WERI-Rb-1 (cell line): Measurements from ENCODE around the gene ELAVL1.
"Not testable (repeated sequence)": the region's sequence is repeated elsewhere in the genome, so short reads cannot be mapped to it uniquely, and the experiment has no call there.

Experiments used
- DNase-seq: peaks from one replicate; pipeline ENCODE4 v3.0.0-alpha.2; 2020
- H3K27ac ChIP-seq: fragments of 250-450 bp; sonication (Bioruptor Pico); 2 replicates; pipeline ENCODE4 v1.5.1; 2020; ENCODE audit warnings: mild to moderate bottlenecking, moderate library complexity
- H3K27me3 ChIP-seq: fragments of 250-450 bp; sonication (Bioruptor Pico); 2 replicates; pipeline ENCODE4 v1.5.1; 2021; ENCODE audit warnings: mild to moderate bottlenecking, low read depth, moderate library complexity; ENCODE audit not compliant: insufficient read depth, severe bottlenecking
- H3K36me3 ChIP-seq: fragments of 250-450 bp; sonication (Bioruptor Pico); 2 replicates; pipeline ENCODE4 v1.5.1; 2020; ENCODE audit warnings: mild to moderate bottlenecking, moderate library complexity
- H3K4me3 ChIP-seq: 2 replicates; pipeline ENCODE4 v1.5.1; 2011; ENCODE audit warnings: low read depth, mild to moderate bottlenecking, control low read depth, low read length
- H3K9me3 ChIP-seq: fragments of 250-450 bp; sonication (Bioruptor Pico); 2 replicates; pipeline ENCODE4 v1.5.1; 2021; ENCODE audit warnings: mild to moderate bottlenecking, moderate library complexity; ENCODE audit not compliant: severe bottlenecking
- TF ChIP-seq, protein P1 (sequence below): IDR thresholded peaks from 2 replicates; pipeline ENCODE4 v1.5.1; 2011; ENCODE audit warnings: low read depth, mild to moderate bottlenecking, control low read depth, inconsistent platforms, low read length

ELAVL1 gene

GRCh38 chr19:7962644-7963268, 42.7 kb downstream of the ELAVL1 start:
- Histone ChIP-seq H3K36me3 (peaks cover 78% of the 10 kb centered on the region), H3K27me3 (no peaks in the 10 kb centered on the region), H3K4me3 (no peak overlapping the region), H3K9me3 (no peaks in the 10 kb centered on the region), H3K27ac (no peak overlapping the region)
- no peak for DNase-seq
- TF ChIP-seq, protein P1, sequence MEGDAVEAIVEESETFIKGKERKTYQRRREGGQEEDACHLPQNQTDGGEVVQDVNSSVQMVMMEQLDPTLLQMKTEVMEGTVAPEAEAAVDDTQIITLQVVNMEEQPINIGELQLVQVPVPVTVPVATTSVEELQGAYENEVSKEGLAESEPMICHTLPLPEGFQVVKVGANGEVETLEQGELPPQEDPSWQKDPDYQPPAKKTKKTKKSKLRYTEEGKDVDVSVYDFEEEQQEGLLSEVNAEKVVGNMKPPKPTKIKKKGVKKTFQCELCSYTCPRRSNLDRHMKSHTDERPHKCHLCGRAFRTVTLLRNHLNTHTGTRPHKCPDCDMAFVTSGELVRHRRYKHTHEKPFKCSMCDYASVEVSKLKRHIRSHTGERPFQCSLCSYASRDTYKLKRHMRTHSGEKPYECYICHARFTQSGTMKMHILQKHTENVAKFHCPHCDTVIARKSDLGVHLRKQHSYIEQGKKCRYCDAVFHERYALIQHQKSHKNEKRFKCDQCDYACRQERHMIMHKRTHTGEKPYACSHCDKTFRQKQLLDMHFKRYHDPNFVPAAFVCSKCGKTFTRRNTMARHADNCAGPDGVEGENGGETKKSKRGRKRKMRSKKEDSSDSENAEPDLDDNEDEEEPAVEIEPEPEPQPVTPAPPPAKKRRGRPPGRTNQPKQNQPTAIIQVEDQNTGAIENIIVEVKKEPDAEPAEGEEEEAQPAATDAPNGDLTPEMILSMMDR: no peak

GRCh38 chr19:7961920-7962626, 43.4 kb downstream of the ELAVL1 start:
- DNase-seq: no peak
- peaks cover 71% of the 10 kb centered on the region for H3K36me3 ChIP-seq
- TF ChIP-seq, protein P1: no peak

DNA sequence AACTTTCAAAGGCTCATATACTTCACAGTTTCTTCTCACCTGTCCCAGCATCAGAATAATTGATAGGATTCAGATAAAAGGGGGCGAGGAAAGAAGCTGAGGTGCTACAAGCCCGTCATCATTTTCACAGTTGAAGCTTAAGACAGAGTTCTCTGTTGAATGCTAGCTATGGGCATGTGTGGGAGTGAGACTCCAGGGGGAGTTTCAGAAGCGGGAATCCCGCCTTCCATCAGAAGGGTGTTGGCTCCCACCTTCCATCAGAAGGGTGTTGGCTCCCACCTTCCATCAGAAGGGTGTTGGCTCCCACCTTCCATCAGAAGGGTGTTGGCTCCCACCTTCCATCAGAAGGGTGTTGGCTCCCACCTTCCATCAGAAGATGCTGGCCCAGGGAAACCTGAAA, 44.4 kb downstream of the ELAVL1 start:
- H3K4me3 ChIP-seq, H3K27ac ChIP-seq, H3K27me3 ChIP-seq, H3K9me3 ChIP-seq, DNase-seq: not testable (repeated sequence)
- H3K36me3 ChIP-seq: peaks cover 63% of the 10 kb centered on the region

More at GRCh38 chr19:7961920-7962626, 43.4 kb downstream of the ELAVL1 start:
- Histone ChIP-seq H3K4me3 (no peak overlapping the region), H3K27ac (no peak overlapping the region), H3K27me3 (no peaks in the 10 kb centered on the region), H3K9me3 (no peaks in the 10 kb centered on the region)

DNA sequence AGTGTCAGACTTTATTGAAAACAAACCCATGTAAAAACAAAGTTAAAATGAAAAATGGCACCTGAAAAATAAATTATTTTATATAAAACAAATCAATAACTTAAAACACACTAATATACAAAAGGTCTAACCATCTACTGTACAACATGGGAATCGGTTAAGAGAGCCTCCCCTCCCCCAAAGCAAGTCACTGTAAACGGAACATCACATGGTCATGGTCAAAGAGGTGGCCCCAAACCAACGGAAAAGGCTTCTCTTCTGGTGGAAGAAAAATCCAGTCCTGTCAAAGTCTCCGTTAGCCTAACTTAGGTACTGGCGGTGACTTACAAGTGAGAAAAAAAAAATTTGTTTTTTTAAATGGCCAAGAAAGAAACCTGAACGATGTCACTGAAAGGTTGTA, 46.2 kb downstream of the ELAVL1 start:
- no peaks in the 10 kb centered on the region for H3K9me3 ChIP-seq
- peaks cover 44% of the 10 kb centered on the region for H3K36me3 ChIP-seq
- TF ChIP-seq, protein P1: no peak
- H3K27me3 ChIP-seq: no peaks in the 10 kb centered on the region
- DNase-seq: no peak
- H3K27ac ChIP-seq: no peak overlapping the region
- H3K4me3 ChIP-seq: no peak overlapping the region

DNA sequence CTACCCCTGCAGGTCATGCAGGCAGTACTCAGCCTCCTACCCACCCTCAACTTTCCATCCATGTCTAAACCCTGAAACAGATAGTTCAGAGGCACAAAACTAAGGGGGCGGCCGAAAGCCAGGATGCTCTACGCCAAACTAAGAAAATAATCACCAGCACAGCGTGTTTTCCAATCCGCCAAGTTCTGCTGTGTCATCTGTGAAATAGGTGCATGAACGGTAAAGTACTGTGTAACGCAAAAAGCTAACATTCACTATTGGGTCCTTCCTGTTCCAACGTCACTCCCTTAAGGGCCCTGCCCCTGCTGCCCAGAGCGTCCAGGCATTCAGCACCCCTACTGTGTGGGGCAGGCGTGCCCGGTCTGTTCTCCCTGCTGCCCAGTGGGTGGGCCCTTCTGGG, 49.7 kb downstream of the ELAVL1 start:
- H3K4me3 ChIP-seq: no peak overlapping the region
- H3K27me3 ChIP-seq: no peaks in the 10 kb centered on the region
- TF ChIP-seq, protein P1: no peak
- peaks cover 14% of the 10 kb centered on the region for H3K36me3 ChIP-seq
- DNase-seq: no peak
- H3K27ac ChIP-seq: no peak overlapping the region
- no peaks in the 10 kb centered on the region for H3K9me3 ChIP-seq

DNA sequence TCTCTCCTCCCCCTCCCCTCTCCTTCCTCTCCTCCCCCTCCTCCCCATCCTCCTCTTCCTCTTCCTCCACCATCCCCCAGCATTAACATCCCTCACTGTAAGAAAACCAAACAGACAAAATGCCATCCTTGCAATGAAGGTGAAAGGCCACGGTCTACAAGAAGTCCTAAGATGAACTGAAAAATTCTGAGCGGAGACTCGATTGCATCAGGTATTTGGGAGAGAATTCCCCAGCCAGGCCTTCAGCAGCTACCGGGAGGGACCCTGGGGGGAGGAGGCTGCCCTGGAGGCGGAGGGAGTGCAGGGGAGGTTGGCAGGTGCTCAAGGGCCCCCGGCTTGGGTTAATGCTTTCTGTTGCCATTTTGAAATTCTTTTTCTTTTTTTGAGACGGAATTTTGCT, 51.9 kb downstream of the ELAVL1 start:
- no peaks in the 10 kb centered on the region for H3K27me3 ChIP-seq
- no peak overlapping the region for H3K27ac ChIP-seq
- no peaks in the 10 kb centered on the region; the same call in 1 of the 2 replicates for H3K36me3 ChIP-seq
- TF ChIP-seq, protein P1: no peak
- no peak for DNase-seq
- H3K4me3 ChIP-seq: no peak overlapping the region
- H3K9me3 ChIP-seq: no peaks in the 10 kb centered on the region
